OCI-M1 (cell line): ENCODE results near the gene AKAP10.
"Not testable (repeated sequence)": the region's sequence is repeated elsewhere in the genome, so short reads cannot be mapped to it uniquely, and the experiment has no call there.

ENCODE experiments used
- DNase-seq: peaks from one replicate; lab custom pipeline; 2025; lab: John Stamatoyannopoulos, UW

The AKAP10 gene

GRCh38 chr17:19865021-19865420 is 112.6 kb downstream of the AKAP10 start:
- DNase-seq = no peak

- not testable (repeated sequence) for DNase-seq
Measured at GRCh38 chr17:19860647-19861177, 116.9 kb downstream of the AKAP10 start.

- DNase-seq = no peak
Measured at GRCh38 chr17:19857640-19858039, 120.0 kb downstream of the AKAP10 start.
